HG03460 (cell line): Measurements from ENCODE around the gene HORMAD2.
"Not testable (repeated sequence)": the region's sequence is repeated elsewhere in the genome, so short reads cannot be mapped to it uniquely, and the experiment has no call there.

Experiments
- ATAC-seq: cut with Tn5 transposase; IDR thresholded peaks from one replicate; pipeline ENCODE4 v1.9.1; 2021; ENCODE audit not compliant: unreplicated experiment

Gene HORMAD2

DNA sequence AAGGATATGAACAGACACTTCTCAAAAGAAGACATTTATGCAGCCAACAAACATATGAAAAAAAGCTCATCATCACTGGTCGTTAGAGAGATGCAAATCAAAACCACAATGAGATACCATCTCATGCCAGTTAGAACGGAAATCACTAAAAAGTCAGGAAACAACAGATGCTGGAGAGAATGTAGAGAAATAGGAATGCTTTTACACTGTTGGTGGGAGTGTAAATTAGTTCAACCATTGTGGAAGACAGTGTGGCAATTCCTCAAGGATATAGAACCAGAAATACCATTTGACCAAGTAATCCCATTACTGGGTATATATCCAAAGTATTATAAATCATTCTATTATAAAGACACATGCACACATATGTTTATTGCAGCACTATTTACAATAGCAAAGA lies 20.5 kb downstream of the HORMAD2 start:
- ATAC-seq, result not testable (repeated sequence)

- ATAC-seq, result no peak
These were observed 24.4 kb downstream of the HORMAD2 start for GRCh38 chr22:30104501-30105156.

- no peak for ATAC-seq
These were observed 25.2 kb downstream of the HORMAD2 start for GRCh38 chr22:30105483-30105882.

DNA sequence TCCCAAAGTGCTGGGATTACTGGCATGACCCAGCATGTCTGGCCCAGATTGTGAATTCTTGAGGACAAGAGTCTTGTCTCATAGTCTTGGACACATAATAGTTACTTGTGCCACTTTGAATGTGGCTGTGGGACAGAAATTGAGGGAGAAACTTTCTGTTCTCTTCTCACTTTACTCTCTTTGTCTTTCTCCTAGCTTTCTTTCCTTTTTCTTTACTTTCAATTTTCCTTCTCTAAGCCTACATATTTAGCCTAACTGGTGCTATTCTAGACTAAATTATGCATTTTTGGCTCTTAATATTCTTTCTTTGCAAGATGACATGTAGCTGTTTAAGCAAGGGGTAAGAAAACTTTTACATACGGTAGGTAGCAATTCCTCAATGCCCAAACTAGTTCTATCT lies 33.2 kb downstream of the HORMAD2 start:
- ATAC-seq, result no peak

GRCh38 chr22:30114361-30114760 lies 34.1 kb downstream of the HORMAD2 start:
- ATAC-seq, result no peak

GRCh38 chr22:30115705-30116104 lies 35.4 kb downstream of the HORMAD2 start:
- no peak for ATAC-seq

- ATAC-seq, result no peak
These were observed 36.3 kb downstream of the HORMAD2 start for GRCh38 chr22:30116362-30117117.

DNA sequence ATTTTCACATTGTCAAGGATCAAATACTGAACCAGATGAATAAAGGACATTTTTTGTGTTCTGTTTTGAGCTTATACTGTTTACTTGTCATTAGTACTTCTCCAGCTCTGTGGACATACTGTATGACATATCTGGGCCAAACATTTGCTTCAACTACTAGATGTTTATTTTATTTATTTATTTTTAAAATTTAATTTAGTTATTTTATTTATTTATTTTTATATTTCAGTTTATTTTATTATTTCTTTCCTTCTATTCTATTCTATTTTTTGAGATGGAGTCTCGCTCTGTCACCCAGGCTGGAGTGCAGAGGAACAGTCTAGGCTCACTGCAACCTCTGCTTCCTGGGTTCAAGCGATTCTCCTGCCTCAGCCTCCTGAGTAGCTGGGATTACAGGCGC lies 37.0 kb downstream of the HORMAD2 start:
- no peak for ATAC-seq

DNA sequence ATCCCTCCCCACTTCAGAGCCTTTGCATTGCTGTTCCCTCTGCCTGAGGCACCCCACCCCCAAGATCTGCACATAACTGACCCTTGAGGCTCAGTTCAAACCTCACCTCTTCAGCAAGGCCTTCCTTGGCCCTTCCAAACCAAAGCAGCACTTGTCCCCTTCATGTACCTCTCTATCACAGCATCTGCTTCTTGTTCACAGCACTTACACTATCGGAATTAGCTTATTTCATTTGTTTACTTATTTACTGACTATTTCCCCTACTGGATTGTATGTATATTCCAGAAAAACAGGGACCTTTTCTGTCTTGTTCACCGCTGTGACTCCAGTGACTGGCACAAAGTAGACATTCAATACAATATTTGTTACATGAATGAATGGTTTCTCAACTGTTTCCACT lies 38.0 kb downstream of the HORMAD2 start:
- ATAC-seq, result no peak

DNA sequence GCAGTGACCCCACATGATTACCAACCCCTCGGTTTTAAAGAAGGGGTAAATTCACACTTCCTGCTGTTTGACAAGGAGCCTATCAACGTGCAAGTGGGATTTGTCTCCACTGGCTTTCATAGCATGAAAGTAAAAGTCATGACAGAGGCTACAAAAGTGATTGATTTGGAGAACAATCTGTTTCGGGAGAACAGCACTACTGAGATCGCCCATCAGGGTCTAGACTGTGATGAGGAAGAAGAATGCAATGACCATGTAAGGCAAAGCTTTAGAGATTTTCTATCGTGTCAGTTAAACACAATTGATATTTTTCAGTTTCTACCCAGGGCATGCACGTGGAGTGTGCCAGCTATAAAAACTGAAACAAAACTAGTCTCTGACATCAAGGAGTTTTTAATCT lies 41.7 kb downstream of the HORMAD2 start:
- no peak for ATAC-seq

GRCh38 chr22:30123463-30123862 lies 43.2 kb downstream of the HORMAD2 start:
- no peak for ATAC-seq

DNA sequence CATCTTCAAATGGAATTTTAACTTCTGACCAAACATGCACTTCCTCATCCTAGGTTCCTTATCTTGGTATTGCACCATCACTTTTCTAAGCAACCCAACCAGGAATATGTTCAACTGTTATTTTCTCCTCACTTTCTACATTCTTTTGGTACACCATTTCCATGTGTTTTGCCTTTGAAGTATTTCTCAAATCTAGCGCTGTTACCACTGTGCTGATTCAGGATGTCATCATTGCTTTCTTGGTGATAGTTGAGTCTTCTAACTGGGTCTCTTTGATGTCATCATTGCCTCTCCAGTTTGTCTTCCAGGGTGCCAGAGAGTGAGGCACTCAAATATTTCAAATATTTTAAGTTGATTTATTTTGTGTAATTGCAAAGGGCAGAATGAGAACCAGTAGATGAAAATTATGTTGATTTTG lies 47.5 kb downstream of the HORMAD2 start:
- ATAC-seq, result no peak

GRCh38 chr22:30128511-30128910 lies 48.2 kb downstream of the HORMAD2 start:
- no peak for ATAC-seq

GRCh38 chr22:30129636-30130035 lies 49.4 kb downstream of the HORMAD2 start:
- no peak for ATAC-seq

- ATAC-seq, result no peak
These were observed 52.2 kb downstream of the HORMAD2 start for GRCh38 chr22:30132290-30132996.

- no peak for ATAC-seq
These were observed 60.1 kb downstream of the HORMAD2 start for GRCh38 chr22:30140414-30140813.

DNA sequence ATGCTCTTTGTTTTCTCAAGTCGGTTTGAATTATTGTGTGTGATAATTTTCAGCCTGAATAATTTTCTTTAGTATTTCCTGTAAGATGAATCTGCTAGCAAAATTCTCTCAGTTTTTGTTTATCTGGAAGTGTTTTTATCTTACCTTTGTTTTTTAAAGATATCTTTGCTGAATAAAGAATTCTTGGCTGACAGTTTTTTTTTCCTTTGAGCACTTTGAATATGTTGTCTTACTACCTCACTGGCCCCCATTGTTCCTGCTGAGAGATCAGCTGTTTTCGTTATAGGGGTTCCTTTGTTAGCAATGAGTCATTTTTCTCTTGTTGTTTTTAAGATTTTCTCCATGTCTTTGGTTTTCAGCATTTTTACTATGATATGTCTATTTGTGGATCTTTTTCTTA lies 63.0 kb downstream of the HORMAD2 start:
- no peak for ATAC-seq

- no peak for ATAC-seq
These were observed 64.1 kb downstream of the HORMAD2 start for GRCh38 chr22:30144391-30144790.

DNA sequence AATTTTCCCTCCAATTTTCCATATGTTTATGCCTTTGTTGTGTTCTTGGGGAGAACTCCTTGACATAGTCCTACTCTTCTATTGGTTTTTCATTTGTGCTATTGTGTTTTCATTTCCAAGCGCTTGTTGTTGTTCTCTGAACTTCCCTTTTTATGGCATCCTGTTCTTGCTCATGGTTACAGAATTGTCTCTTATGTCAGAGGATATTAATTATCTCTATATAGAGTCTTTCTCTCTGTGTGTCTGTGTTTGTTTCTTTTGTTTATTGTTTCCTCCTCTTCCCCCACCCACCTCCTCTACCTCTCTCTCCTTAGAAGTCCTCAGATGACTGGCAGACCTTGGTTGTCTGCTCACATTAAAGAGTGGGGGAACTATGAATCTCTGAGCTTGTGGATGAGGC lies 69.9 kb downstream of the HORMAD2 start:
- ATAC-seq, result no peak

GRCh38 chr22:30158277-30158676 lies 78.0 kb downstream of the HORMAD2 start:
- ATAC-seq, result no peak

DNA sequence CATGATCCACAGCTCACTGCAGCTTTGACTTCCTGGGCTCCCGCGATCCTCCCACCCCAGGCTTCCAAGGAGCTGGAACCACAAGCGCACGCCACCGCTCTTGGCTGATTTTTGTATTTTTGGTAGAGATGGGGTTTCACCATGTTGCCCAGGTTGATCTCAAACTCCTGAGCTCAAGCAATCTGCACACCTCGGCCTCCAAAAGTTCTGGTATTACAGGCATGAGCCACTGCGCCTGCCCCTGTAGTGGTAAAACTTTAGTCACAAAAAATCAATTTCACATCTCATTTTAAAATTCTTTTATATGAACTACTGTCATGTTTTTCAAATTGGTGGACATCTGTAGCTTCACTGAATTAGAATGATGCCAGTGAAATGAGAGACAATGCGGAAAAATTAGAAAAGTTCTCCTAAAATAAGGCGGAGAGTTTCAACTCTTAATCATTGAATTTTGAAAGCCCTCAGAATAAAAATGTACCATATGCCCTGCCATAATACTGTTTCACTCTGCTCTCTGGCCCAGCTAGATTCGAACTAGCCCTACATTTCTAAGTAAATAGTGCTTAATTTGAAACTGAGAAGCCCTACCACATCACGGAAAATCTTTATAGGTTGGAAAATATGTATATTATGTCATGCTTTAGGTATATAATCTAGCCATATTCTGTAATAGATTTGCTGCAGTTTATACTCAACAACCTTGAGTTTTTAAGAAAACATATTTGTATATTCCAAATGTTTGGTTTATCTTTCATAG lies 78.7 kb downstream of the HORMAD2 start:
- ATAC-seq, result no peak
